ENCODE results near the gene C6orf89.

GRCh38 chr6:36837022-36837339, 48.8 kb upstream of the C6orf89 start:
- no peak for TF ChIP-seq POLR2AphosphoS5 (IDR thresholded peaks at IDR 0.05; ENCODE audit: low read depth, low read length)
- TF ChIP-seq POLR2A (IDR thresholded peaks at IDR 0.05; ENCODE audit: low read depth, low read length) = no peak
- TF ChIP-seq TAF1 (IDR thresholded peaks at IDR 0.05; ENCODE audit: borderline replicate concordance, low read depth, low read length) = no peak
